Loucy (cell line): ENCODE measurements around the gene ZNF611.

ENCODE experiments used
- H2AFZ ChIP-seq: fragments of 200-600 bp; sonication (generic); 2 replicates; pipeline ENCODE4 v1.6.0; 2016; ENCODE audit warnings: antibody characterized with exemption, mild to moderate bottlenecking, low read length, moderate library complexity
- H3F3A ChIP-seq: fragments of 200-600 bp; 2 replicates; pipeline ENCODE4 v1.6.0; 2016; ENCODE audit warnings: antibody characterized with exemption, low read depth, mild to moderate bottlenecking
- H3K27me3 ChIP-seq: fragments of 200-600 bp; sonication (generic); 2 replicates; pipeline ENCODE4 v1.6.1; 2014; ENCODE audit warnings: low read length, mild to moderate bottlenecking; ENCODE audit not compliant: insufficient read depth, poor library complexity, severe bottlenecking
- H3K36me3 ChIP-seq: fragments of 200-600 bp; sonication (generic); 2 replicates; pipeline ENCODE4 v1.6.1; 2016; ENCODE audit warnings: low read length; ENCODE audit not compliant: insufficient read depth
- H3K4me1 ChIP-seq: fragments of 200-600 bp; sonication (generic); 2 replicates; pipeline ENCODE4 v1.5.1; 2014; ENCODE audit warnings: low read length, mild to moderate bottlenecking; ENCODE audit not compliant: insufficient read depth, poor library complexity, severe bottlenecking
- H3K4me2 ChIP-seq: fragments of 200-600 bp; sonication (generic); 2 replicates; pipeline ENCODE4 v1.6.0; 2014; ENCODE audit warnings: antibody characterized with exemption, low read length, low read depth, mild to moderate bottlenecking; ENCODE audit not compliant: poor library complexity, severe bottlenecking
- H3K4me3 ChIP-seq: fragments of 200-600 bp; sonication (generic); 2 replicates; pipeline ENCODE4 v1.5.1; 2014; ENCODE audit warnings: low read length, mild to moderate bottlenecking, mixed read lengths; ENCODE audit not compliant: poor library complexity, severe bottlenecking
- H3K79me2 ChIP-seq: fragments of 200-600 bp; sonication (generic); 2 replicates; pipeline ENCODE4 v1.6.1; 2014; ENCODE audit warnings: low read length; ENCODE audit not compliant: insufficient read depth
- H3K9ac ChIP-seq: fragments of 200-600 bp; sonication (generic); 2 replicates; pipeline ENCODE4 v1.6.0; 2014; ENCODE audit warnings: mild to moderate bottlenecking, low read depth, low read length, moderate library complexity; ENCODE audit not compliant: poor library complexity, severe bottlenecking
- H3K9me2 ChIP-seq: fragments of 200-600 bp; sonication (generic); replicated peaks from 2 replicates; pipeline ENCODE4 v1.6.1; 2016; ENCODE audit warnings: low read depth, low read length, mixed read lengths
- H3K9me3 ChIP-seq: fragments of 200-600 bp; sonication (generic); 2 replicates; pipeline ENCODE4 v1.6.1; 2014; ENCODE audit warnings: mild to moderate bottlenecking, antibody characterized with exemption, low read length, low read depth; ENCODE audit not compliant: insufficient read depth
- H4K20me1 ChIP-seq: fragments of 200-600 bp; sonication (generic); 2 replicates; pipeline ENCODE4 v1.6.0; 2014; ENCODE audit warnings: antibody characterized with exemption, low read length, mild to moderate bottlenecking; ENCODE audit not compliant: insufficient read depth, poor library complexity, severe bottlenecking
- CTCF ChIP-seq: fragments of 200-600 bp; sonication (generic); conservative IDR thresholded peaks from 2 replicates; pipeline ENCODE4 v1.5.1; 2014; ENCODE audit warnings: mild to moderate bottlenecking, antibody characterized with exemption, low read length
- EZH2phosphoT487 ChIP-seq: fragments of 200-600 bp; IDR thresholded peaks from 2 replicates; pipeline ENCODE4 v1.6.1; 2018; ENCODE audit warnings: antibody characterized with exemption, mild to moderate bottlenecking, moderate library complexity, borderline replicate concordance

Gene ZNF611

GRCh38 chr19:52662631-52663030 is 72.2 kb downstream of the ZNF611 start:
- Histone ChIP-seq H3K9me2 (no peaks in the 10 kb centered on the region), H3K4me2 (no peak overlapping the region), H3F3A (no peaks in the 10 kb centered on the region), H3K79me2 (peaks cover 12% of the 10 kb centered on the region; the same call in 1 of the 2 replicates), H3K9me3 (no peaks in the 10 kb centered on the region), H3K4me1 (no peaks in the 10 kb centered on the region), H4K20me1 (no peaks in the 10 kb centered on the region), H3K36me3 (peaks cover 35% of the 10 kb centered on the region; the same call in 1 of the 2 replicates), H2AFZ (no peak overlapping the region), H3K4me3 (no peak overlapping the region), H3K27me3 (no peaks in the 10 kb centered on the region), H3K9ac (no peak overlapping the region)
- TF ChIP-seq EZH2phosphoT487 = no peak
- no peak for TF ChIP-seq CTCF

GRCh38 chr19:52660981-52661380 is 73.9 kb downstream of the ZNF611 start:
- TF ChIP-seq CTCF (no peak), EZH2phosphoT487 (no peak)
- Histone ChIP-seq H3F3A (no peaks in the 10 kb centered on the region), H3K9me2 (no peaks in the 10 kb centered on the region), H3K4me3 (no peak overlapping the region), H3K4me1 (no peaks in the 10 kb centered on the region), H3K4me2 (no peak overlapping the region), H3K79me2 (peaks cover 12% of the 10 kb centered on the region; the same call in 1 of the 2 replicates), H2AFZ (no peak overlapping the region), H3K27me3 (no peaks in the 10 kb centered on the region), H3K9ac (no peak overlapping the region), H4K20me1 (no peaks in the 10 kb centered on the region), H3K9me3 (no peaks in the 10 kb centered on the region), H3K36me3 (peaks cover 42% of the 10 kb centered on the region; the same call in 1 of the 2 replicates)

- H3F3A ChIP-seq = no peaks in the 10 kb centered on the region
- TF ChIP-seq EZH2phosphoT487 = no peak
- peaks cover 62% of the 10 kb centered on the region; the same call in 1 of the 2 replicates for H3K36me3 ChIP-seq
Measured at GRCh38 chr19:52659013-52659412, 75.8 kb downstream of the ZNF611 start.

GRCh38 chr19:52658595-52658994 is 76.2 kb downstream of the ZNF611 start:
- Histone ChIP-seq H3K79me2 (no peaks in the 10 kb centered on the region), H3K4me2 (no peak overlapping the region), H3K4me3 (no peak overlapping the region), H4K20me1 (no peaks in the 10 kb centered on the region), H3K9ac (no peak overlapping the region), H2AFZ (no peak overlapping the region), H3K9me3 (no peaks in the 10 kb centered on the region), H3F3A (no peaks in the 10 kb centered on the region), H3K27me3 (no peaks in the 10 kb centered on the region), H3K9me2 (no peaks in the 10 kb centered on the region), H3K4me1 (no peaks in the 10 kb centered on the region), H3K36me3 (peaks cover 66% of the 10 kb centered on the region; the same call in 1 of the 2 replicates)
- TF ChIP-seq CTCF (no peak), EZH2phosphoT487 (no peak)

More at GRCh38 chr19:52659013-52659412, 75.8 kb downstream of the ZNF611 start:
- no peak overlapping the region for H3K4me2 ChIP-seq
- no peak overlapping the region for H3K9ac ChIP-seq
- no peaks in the 10 kb centered on the region for H3K9me3 ChIP-seq
- H4K20me1 ChIP-seq = no peaks in the 10 kb centered on the region
- no peaks in the 10 kb centered on the region for H3K27me3 ChIP-seq
- H3K4me1 ChIP-seq = no peaks in the 10 kb centered on the region
- H2AFZ ChIP-seq = no peak overlapping the region
- no peaks in the 10 kb centered on the region for H3K9me2 ChIP-seq
- no peaks in the 10 kb centered on the region for H3K79me2 ChIP-seq
- H3K4me3 ChIP-seq = no peak overlapping the region
